ENCODE data around the gene MST1.
A peak's percentile ranks its signal among the peaks of the same experiment; 100 is the strongest.

Gene MST1

DNA sequence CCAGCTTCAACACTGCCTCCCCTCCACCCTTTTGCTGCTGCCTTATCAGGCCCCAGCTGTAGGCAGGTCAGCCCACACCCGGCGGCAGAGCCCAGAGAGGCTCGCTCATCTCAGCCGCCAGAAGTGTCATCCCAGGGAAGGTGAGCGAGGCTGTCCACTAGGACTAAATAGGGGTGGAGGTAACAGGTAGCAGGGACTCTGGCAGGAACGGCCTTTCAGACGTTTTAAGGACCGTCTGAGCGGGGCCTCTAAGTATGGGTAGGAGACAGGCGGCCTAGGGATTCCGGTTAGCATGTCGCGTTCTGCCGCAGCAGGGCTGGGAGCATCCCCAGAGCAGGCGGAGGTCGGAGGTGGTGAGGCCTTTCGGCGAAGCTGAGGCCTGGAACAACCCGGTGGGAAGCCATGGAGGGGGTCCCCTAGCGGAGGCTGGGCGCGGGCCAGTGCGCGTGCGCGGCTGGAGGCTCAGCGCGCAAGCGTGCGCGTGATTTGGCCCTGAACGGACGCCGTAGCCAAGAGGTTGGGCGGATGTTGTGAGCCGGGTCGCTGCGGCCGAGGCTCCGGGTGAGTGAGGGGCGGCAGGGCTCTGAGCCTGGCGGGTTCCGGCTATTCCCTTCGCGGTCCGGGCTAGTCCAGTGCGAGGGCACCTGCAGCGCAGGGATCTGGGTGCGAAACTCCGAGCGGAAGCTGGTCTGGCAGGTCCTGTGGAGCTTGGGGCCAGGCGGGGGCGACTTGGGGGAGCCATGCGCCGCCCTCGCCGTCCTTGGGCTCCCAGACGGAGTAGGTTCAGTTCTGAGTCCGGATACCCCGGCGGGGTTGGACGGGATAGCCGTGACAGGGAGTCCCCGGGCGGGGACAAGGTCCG is at the start of gene MST1, which contains the start of gene RNF123:
MST1 (minus strand) TSS at position 429 of the 862 bp plus-strand sequence. CDS start 783 bp downstream, outside the sequence.
RNF123 (plus strand) TSS at position 512 of the 862 bp plus-strand sequence. CDS start 1,609 bp downstream, outside the sequence.
- DNase-seq, result peak; percentile 94

DNA sequence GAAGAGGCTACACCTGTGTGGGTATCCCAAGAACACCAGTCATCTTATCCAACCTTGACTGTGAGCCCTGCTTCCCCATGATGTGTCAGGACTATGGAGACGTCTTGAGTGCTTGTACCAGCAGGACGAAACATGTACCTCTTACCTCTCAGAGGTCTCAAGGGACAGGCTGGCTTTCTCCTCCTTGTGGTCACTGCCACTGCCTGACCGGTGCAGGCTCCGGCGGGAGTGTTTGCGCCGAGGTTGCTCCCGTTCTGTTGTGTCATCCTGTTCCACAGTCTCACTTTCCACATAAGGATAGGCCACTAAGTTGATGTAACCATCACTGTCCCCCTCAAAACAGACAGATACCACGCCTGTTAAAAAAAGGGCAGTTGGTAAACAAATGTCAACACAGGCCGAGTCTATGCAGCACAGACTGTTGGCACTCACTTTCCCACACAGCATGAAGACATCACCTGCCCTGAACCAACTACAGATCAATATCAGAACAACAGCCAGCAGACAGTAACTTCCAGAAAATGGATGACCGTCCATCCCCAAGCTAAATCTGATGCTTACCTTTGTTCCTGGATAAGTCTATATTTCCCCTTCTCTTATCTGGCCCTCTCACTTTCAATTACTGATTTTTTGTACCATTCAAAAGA is 48.9 kb upstream of the MST1 start:
- no peak for DNase-seq

DNA sequence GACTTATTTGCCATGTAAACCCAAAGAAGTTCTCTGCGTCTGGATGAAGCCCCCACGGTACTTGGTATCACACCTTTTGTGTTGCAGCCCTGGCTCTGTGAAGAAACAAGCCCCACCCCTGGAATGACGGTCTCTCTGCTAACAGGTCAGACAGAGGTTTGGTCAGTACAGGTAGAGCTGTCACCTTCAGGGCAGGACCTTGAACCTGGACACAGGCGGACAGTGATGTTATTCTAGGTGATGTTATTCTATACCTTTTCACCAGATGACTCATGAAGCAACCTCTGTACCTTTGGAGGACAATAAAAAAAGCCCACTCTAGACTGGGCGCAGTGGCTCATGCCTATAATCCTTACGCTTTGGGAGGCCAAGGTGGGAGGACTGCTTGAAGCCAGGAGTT is 45.5 kb upstream of the MST1 start:
- DNase-seq, result no peak

DNA sequence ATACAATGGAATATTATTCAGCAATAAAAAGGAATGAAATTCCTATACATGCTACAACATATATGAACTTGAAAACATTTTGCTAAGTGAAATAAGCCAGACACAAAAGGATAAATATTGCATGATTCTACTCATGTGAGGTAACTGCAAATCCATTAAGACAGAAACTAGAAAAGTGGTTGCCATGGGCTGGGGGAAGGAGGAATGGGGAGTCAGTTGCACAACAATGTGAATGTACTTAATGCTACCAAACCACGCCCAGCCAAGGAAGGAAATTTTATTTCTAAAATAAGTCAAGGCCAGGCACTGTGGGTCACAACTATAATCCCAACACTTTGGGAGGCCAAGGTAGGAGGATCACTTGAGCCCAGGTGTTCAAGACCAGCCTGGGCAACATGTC is 44.3 kb upstream of the MST1 start:
- DNase-seq, result no peak

DNA sequence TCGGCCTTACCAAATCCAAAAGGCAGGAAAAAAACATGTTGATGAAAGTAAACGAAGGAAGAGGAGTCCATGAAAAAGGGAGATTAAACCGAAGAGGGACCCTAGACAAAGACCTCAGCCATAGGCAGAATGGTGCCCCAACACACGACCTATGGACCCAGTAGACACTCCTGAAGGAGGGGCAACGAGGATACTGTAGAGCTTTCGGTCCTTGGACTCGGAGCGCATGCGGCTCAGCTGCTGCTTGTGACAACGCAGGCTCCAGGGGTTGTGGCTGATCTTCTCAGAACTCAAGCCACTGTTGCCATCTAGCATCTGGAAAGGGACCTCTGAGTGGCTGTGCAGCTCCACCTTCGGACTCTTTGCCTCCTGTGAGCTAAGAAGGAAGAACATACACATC is 43.3 kb upstream of the MST1 start:
- no peak for DNase-seq

DNA sequence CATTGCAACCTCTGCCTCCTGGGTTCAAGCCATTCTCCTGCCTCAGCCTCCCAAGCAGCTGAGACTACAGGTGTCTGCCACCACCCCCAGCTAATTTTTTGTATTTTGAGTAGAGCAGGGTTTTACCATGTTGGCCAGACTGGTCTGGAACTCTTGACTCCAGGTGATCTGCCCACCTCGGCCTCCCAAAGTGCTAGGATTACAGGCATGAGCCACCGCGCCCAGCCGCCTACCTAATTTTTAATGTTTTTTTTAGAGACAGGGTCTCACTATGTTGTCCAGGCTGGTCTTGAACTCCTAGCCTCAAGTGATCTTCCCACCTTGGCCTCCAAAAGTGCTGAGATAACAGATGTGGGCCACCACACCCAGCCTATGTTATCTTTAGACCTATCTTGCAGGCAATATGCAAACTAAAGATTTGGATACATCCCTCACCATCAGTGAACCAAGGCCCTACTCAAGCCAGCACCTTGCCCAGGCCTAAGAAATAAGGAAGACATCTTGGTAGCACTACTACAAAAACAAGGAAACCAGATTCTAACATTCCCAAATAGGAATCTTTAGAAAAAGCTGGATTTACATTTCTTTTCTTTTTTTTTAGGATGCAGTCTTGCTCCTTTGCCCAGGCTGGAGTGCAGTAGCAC is 40.8 kb upstream of the MST1 start:
- DNase-seq, result no peak

DNA sequence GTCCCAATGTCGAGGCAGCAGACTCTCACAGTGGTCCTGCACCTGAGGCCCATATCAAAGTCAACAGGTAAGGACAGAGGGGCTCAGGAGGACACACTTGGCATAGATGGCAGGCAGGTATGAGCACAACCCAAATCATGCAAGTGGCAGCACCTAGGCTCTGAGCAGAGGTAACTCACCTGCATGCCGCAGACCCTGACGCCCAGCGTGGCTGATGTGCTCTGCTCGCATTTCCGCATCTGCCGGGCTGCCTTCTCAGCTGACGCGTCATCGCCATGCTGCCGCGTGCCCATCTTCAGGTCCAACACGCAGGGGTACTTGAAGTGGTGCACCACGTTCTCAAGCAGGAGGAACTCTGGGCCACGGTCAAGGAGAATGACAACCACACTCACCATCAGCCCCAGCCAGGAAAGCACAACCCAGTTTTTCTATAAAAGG is 38.7 kb upstream of the MST1 start:
- no peak for DNase-seq

DNA sequence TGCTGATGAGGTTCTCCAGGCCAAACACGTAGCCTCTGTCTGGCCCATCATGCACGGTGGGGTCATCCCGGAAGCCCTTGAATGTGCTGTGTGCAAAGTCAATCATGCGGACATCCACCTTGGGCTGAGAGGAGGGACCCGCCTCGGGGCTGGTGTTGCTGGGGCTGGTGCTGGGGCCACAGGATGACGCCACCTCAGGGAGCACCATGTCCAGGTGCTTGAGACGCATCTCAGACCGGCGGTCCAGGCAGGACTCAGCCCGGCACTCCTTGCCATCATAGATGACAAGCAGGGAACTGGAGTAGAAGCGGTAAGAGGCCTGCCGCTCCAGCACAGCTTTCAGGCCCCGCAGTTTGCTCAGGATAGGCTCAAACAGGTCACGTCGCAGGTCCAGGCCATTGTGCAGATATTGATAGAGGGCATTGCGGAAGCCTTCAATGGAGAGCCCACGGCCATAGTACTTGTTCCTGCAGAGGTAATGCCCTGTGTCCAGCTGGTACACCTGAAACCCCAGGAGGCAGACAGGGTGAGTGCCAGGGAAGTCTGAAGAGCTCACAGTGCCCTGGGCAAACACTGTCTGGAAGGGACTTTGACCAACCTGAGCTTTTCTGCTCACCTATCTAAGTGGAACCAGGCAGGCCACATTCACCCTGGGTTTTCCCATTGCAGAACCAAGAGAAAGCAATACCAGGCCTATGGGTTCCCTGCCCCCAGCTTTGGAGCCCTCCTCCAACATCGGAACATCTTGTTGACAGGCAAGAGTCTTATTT is 38.1 kb upstream of the MST1 start:
- no peak for DNase-seq

DNA sequence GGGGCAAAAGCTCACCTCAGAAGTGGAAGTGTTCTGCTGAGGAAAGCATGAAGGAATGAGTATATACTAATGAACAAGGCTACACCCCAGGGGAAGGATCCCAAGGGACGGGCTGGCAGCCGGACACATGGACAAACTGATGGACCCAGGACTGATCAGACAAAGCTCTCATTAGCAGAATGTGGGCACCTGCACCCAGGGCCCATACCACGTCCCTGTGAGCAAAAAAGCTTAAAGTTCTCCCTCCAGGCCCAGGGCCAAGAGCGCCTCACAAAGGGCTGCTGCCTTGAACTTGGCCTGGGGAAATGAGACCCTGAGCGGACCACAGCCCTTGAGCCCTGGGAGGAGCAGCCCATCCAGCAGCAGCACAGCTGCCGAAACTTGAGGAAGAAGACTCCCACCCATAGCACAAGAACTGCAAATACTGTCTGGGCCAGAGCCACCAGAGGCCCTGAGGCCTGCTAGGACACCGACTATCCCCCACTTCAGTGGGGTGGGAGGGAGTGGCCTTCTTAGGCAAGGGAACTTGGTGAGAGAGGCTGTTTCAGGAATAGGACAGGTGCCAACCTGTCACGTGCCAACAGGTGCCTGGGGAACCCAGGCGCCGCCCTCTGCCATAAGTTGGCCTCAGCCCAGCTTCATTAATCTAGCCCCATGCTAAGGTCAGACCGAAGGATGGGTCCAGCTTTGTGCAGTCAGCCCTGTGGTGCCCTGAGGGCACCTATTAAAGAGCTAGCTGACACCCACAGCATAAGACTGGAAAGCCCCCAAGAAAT is 36.8 kb upstream of the MST1 start:
- no peak for DNase-seq

DNA sequence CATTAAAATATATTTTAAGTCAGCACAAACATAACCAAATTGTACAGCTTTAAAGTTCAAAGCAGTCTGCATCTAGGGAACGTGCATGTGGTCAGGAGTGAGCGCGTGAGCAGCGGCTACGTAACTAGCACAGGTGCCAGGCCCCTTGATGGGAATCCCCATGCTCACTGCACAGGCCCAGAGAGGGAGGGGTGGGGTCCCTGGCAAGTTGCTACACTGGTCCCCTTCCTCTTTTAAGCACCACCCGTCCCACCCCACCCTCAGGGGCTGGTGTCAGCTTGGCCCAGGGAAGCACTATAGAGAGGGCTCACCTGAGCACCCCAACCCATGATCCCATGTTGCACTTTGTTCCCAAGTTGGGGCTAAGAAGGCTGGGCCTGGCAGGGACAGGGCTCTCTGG is 35.3 kb upstream of the MST1 start:
- DNase-seq, result no peak

DNA sequence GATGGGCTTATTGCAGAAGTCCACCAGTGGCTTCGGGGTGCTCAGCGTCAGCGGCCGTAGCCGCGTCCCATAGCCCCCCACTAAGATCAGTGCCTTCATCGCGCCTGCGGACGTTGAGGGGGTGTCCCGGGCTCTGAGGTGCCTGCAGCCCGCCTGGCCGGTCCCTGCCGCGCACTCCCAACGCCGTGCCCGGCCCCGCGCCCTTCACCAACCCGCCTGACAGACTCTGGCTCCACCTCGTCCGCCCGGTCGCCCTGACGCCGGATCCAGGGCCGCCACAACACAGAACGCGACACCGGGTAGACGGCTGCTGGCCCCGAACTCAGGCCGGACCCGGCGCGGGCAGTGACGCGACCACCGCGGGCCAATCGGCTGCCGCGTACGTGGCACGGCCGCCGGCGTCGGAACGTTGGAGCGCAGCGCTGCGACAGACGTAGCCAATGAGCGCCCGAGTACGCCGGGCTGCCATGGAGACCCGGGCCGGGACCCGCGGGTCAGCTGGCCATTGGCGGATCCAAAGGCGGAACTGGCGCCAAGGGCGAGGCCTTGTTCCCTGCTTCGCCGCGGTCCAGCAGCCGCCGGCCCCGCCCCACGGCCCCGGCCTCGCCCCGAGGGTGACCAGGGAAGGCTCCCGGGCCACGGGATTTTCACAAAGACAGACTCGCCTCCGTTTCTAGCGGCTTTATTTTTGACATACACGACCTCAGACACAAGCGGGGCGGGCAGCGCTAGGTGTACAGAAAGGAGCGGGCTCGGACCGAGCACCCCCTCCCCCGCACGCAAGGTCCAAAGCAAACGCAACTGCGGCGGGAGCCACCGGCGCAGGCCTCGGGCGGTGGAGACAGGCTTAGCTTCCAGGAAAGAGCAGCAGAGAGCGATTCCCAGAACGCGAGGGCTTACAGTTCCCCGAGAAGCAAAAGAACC is 34.6 kb upstream of the MST1 start, which contains the start of gene GMPPB:
GMPPB (minus strand) TSS at position 324 of the 924 bp plus-strand sequence; CDS start at position 99, 225 bp downstream.
- peak; percentile 98 for DNase-seq

DNA sequence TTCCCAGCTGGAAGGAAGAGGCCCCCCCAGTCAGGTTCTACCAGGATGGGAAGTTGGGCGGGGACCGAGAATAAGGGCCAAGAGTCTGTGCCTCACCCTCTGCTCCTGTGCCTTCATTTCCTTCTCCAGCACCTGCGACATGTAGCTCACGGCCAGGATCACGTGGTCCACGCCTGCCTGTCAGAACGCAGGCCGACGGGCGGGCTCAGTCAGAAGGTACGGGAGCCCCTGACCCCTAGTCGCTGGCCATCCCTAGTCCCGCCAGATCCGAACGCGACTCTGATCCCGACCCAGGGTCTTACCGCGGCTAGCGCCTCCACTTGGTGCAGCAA is 34.0 kb upstream of the MST1 start:
- DNase-seq, result peak; percentile 76

DNA sequence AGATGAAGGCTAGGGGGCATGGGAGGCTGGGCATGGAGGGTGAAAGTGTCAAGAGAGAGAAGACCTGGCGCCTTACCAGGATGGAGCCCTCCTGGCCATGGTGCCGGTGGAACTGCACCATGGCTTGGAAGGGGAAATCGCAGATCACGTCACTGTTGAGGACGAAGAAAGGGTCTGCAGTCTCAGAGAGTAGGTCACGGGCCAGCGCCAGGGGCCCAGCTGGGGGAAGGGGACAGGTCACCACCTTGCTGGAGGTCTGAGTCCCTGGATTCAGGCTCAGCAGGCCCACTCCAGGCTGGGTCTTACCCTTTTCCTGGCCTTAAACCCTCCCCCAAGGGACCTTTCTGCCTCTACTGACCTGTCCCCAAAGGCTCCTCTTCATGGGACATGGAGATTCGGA is 33.6 kb upstream of the MST1 start:
- no peak for DNase-seq

DNA sequence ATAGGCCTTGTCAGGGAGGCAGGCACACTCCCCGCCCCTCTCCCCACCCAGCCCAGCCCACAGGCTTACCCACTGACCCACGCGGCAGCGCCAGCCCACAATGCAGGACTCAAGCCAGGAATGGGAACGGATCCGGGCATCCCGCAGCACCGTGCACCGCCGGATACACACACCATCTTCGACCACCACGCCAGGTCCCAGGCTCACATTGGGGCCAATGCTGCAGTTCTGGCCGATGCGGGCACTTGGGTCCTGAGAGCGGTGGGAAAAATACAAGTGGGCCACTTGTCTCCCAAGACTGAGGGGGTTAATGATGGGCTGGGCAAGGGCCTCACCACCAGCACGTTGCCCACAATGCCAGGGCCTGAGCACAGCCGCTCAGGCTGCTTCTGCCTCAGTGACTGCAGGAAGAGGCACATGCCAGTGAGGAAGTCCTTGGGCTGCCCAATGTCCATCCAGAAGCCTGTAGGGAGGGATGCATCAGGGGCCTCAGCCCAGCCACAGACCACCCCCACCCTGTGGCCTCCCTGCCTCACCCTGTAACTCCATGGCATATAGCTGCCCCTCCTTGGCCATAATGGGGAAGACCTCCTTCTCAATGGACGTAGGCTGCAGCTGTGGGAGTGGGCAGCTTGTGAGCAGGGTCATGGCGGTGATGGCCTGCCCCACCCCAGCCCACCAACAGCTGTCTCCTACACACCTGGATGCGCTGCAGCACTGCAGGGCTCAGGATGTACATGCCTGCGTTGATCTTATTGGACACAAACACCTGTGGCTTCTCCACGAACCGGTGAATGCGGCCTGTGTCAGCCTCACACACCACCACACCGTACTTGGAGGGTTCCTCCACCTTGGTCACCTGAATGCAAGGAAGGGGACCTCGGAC is 32.9 kb upstream of the MST1 start:
- DNase-seq, result no peak

DNA sequence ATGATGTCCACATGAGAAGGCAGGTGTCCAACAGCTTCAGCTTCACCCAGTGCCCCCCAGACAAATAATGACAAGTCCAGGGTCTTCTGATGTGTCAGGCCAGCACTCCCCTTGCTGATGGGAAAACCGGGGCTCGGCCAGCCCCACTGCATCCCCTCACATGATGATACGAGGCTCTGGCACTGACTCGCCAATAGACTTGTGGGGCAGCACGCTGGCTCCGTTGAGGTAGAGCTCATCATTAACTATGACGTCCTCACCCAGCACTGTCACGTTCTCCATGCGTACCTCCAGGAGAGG is 32.3 kb upstream of the MST1 start:
- no peak for DNase-seq

DNA sequence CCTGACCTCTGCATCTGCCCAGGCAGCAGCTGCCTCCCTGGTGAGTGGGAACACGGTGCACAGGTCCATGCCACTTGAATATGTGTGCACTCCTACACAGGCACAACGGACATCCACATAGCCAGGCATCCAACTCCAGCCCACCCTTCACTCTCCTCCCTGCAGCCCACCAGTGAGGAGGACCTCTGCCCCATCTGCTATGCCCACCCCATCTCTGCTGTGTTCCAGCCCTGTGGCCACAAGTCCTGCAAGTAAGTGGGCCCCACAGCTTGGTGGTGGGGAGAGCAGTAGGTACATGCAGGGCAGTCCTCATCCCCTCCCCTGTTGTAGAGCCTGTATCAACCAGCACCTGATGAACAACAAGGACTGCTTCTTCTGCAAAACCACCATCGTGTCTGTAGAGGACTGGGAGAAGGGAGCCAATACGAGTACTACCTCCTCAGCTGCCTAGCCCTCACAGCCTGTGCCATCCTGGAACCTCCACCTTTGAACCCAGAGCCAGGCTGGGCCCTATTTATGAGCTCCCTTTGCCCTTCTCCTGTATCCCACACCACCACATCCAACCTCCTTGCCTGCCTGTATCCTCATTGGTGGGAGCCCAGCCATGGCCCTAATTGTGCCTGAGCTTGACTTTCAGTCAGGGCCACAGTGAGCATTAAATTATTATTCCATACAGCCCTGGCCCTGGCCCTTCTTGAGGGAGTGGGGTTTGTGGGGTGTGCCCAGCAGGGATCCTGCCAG is 31.8 kb upstream of the MST1 start:
- no peak for DNase-seq

DNA sequence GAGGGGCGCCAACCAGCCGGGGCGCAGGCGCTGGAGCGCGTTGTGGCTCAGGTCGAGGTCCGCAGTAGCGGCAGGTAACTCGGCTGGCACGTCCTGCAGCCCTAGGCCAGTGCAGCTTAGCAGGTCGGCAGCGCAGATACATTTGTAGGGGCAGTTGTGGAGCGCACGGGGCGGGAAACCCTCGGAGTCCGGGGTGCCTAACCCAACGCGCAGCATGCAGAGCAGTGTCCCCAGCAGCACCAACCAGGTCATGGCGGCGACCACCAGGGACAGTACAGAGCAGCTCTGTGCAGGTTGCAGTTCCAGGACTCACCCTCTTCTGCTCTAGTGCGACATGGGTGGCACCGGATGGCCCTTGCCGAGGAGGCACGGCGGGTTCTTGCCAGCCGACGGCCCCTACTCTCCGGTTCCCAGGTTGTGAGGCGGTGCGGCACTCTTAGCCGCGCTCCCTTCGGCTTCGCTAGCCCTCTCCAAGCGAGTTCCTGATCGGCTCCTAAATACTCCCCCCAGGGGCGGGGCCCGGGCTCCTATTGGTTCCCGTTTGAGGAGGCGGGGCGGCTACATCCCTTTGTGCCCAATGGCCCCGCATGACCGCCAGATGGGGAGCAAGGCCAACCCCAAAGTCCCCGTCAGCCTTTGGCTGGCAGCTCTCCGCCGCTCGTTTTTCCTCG is 30.1 kb upstream of the MST1 start, which contains the start of gene AMIGO3:
AMIGO3 (minus strand) TSS at position 471 of the 671 bp plus-strand sequence; CDS start at position 252, 219 bp downstream.
- DNase-seq, result peak; percentile 94

DNA sequence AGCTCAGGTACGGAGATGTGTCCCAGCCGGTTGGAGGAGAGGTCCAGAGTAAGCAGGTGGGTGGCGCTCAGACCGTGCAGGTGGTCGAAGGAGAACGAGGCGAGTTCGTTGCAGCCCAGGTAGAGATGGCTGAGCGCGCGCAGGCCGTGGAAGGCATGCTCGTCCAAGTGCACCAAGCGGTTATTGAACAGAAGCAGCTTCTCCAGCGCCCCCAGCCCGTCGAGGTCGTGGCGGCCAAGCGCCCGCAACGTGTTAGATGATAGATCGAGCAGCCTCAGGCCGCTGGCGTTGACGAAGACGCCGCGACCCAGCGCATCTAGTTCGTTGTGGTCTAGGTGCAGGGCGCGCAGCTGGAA is 29.6 kb upstream of the MST1 start:
- no peak for DNase-seq

All from activated CD4-positive, alpha-beta T cell treated with anti-CD3 and anti-CD28 coated beads, Interleukin-10, Interleukin-2, amounts not matched to agents 100 ng/mL and 50 ng/mL, durations not matched to agents 16 hours and 8 hours (primary cell).